Colonic mucosa (tissue), 4 donors: ENCODE results near the gene STH. TPM values are rescaled to one million over a fixed set of nuclear protein-coding genes. Genes with fewer than 3 reads are reported as not detected.

ENCODE experiments used
- DNase-seq: peaks from one replicate; pipeline ENCODE4 v3.0.0-alpha.2; 2020
- H3K27ac ChIP-seq: fragments of 200-600 bp; one replicate; pipeline ENCODE4 v1.8.0; 2021
- H3K27me3 ChIP-seq: fragments of 200-600 bp; one replicate; pipeline ENCODE4 v1.8.0; 2021
- H3K36me3 ChIP-seq: fragments of 200-600 bp; one replicate; pipeline ENCODE4 v1.8.0; 2021
- H3K4me1 ChIP-seq: fragments of 200-600 bp; one replicate; pipeline ENCODE4 v1.8.0; 2021; ENCODE audit warnings: mild to moderate bottlenecking
- H3K4me3 ChIP-seq: fragments of 200-600 bp; one replicate; pipeline ENCODE4 v1.8.0; 2021
- H3K9ac ChIP-seq, 2 donors: one replicate each; pipeline ENCODE4 v1.7.0; 2013; ENCODE audit warnings: control low read depth in 2 of 2, low read depth in 2 of 2, low read length in 2 of 2
- H3K9me3 ChIP-seq: fragments of 200-600 bp; one replicate; pipeline ENCODE4 v1.8.0; 2021
- intact Hi-C: fragments of 100-400 bp; cut with DNase I; formaldehyde crosslinking; loops from one replicate; pipeline ENCODE4 v1.14.1; 2022
- total RNA-seq, 2 donors: library from RNA; stranded (reverse); fragmentation: NEBNext Ultra II Directional in 1 of 2; extraction: Animal tissue kit (Norgen Biotek cat#: 25700) in 1 of 2; gene quantifications; one replicate each; pipeline ENCODE4 v1.2.1, GENCODE V29; 2021
- TF ChIP-seq, protein P1 (sequence below): fragments of 200-600 bp; IDR thresholded peaks from one replicate; pipeline ENCODE4 v1.8.0; 2022; ENCODE audit warnings: antibody characterized with exemption, mild to moderate bottlenecking
- donor health status: healthy.
- donor health status: DM: no; HTN: no; CAD: no.
- donor health status: DM: no; HTN: no; CAD: no.

Gene STH
- total RNA-seq, 2 donors from 2014 or later = not detected

DNA sequence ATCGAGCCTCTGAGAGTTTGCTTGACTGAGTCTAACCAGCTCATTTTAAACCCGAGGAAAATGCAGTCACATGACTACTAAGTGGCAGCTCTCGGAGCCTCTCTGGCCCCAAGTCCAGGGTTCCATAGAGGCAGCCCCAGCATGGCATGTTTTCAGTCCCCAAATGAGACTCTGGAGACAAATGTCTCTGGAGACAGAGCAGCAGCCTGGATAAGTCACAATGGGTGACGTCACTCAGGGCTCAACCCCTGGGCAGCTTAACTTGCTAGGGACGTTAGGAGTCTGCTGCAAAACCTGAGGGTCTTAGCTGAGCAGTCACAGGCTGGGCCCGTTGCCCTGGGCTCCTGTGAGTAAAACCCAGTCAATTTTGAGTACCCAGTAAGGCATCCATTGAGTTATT lies 6.9 kb upstream of the STH start:
- TF ChIP-seq, protein P1, sequence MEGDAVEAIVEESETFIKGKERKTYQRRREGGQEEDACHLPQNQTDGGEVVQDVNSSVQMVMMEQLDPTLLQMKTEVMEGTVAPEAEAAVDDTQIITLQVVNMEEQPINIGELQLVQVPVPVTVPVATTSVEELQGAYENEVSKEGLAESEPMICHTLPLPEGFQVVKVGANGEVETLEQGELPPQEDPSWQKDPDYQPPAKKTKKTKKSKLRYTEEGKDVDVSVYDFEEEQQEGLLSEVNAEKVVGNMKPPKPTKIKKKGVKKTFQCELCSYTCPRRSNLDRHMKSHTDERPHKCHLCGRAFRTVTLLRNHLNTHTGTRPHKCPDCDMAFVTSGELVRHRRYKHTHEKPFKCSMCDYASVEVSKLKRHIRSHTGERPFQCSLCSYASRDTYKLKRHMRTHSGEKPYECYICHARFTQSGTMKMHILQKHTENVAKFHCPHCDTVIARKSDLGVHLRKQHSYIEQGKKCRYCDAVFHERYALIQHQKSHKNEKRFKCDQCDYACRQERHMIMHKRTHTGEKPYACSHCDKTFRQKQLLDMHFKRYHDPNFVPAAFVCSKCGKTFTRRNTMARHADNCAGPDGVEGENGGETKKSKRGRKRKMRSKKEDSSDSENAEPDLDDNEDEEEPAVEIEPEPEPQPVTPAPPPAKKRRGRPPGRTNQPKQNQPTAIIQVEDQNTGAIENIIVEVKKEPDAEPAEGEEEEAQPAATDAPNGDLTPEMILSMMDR = no peak
- DNase-seq = no peak
- Histone ChIP-seq H3K9me3 (no peaks in the 10 kb centered on the region), H3K27me3 (no peaks in the 10 kb centered on the region), H3K27ac (no peak overlapping the region), H3K9ac (no peak overlapping the region), H3K4me3 (no peak overlapping the region), H3K36me3 (no peaks in the 10 kb centered on the region), H3K4me1 (no peaks in the 10 kb centered on the region)
- intact Hi-C loops = no loop called here

DNA sequence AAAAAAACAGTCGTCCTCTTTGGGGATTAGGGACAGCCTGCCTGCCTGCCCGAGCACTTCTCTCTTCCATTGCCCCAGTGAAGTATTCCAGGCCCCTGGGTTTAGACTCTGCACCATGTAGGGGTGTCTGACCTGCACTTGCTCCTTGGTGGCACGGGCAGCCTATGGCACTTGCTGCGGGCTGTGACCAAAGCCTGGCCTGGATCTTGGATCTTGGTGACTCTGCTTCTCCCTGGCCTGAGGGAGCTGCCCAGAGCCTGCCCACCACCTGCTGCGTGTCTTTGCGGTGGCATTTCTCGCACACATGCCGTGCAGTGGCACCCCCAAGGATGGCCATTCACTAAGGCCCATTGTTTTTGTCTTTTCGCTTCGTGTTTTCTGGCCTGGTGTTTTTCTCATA lies 6.1 kb upstream of the STH start:
- TF ChIP-seq, protein P1 = no peak
- intact Hi-C loops = no loop called here

DNA sequence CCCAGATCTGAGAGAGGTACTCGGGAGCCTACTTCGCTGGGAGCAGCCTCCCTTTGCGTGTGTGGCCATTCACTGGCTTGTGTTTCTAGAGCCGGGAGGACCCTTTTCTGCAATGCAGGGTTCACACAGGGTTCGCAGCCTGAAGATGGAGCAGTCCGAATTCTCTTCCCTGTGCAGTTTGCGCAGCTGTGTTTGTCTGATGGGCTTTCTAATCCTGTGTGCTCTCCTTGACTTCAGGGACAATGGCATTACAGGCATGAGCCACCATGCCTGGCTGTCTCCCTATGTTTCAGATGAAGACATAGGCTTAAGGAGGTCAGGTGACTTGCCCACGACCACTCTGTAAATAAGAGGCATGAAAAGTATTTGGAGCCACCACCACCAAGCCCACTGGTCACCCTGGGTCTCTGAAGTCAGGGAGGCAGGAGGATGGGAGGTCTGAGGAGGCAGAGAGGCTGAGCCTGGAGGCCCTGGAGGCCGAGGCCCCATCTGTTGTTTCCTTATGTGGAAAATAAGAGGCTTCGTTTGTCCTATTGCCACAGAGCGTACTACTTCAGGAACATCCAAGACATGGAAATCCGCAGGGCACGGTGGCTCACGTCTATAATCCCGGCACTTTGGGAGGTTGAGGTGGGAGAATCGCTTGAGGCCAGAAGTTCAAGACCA lies 5.0 kb upstream of the STH start:
- Histone ChIP-seq H3K9ac (no peak overlapping the region), H3K9me3 (no peaks in the 10 kb centered on the region), H3K27ac (no peak overlapping the region), H3K27me3 (no peaks in the 10 kb centered on the region), H3K4me3 (no peak overlapping the region), H3K36me3 (no peaks in the 10 kb centered on the region), H3K4me1 (no peaks in the 10 kb centered on the region)
- DNase-seq = no peak
- intact Hi-C loops = no loop called here
- TF ChIP-seq, protein P1 = no peak

More for the DNA sequence above, 6.1 kb upstream of the STH start:
- Histone ChIP-seq H3K4me3 (no peak overlapping the region), H3K36me3 (no peaks in the 10 kb centered on the region), H3K4me1 (no peaks in the 10 kb centered on the region), H3K9me3 (no peaks in the 10 kb centered on the region), H3K9ac (no peak overlapping the region), H3K27ac (no peak overlapping the region), H3K27me3 (no peaks in the 10 kb centered on the region)
- DNase-seq = no peak

GRCh38 chr17:45994987-45995386 lies 4.1 kb upstream of the STH start:
- Histone ChIP-seq H3K4me1 (no peaks in the 10 kb centered on the region), H3K9ac (no peak overlapping the region), H3K27me3 (no peaks in the 10 kb centered on the region), H3K36me3 (no peaks in the 10 kb centered on the region), H3K4me3 (no peak overlapping the region), H3K9me3 (no peaks in the 10 kb centered on the region), H3K27ac (no peak overlapping the region)
- DNase-seq = no peak
- TF ChIP-seq, protein P1 = no peak
- intact Hi-C loops = no loop called here

- no peak for DNase-seq
- TF ChIP-seq, protein P1 = no peak
- Histone ChIP-seq H3K4me3 (no peak overlapping the region), H3K4me1 (no peaks in the 10 kb centered on the region), H3K9ac (no peak overlapping the region), H3K36me3 (no peaks in the 10 kb centered on the region), H3K27me3 (no peaks in the 10 kb centered on the region), H3K9me3 (no peaks in the 10 kb centered on the region), H3K27ac (no peak overlapping the region)
- intact Hi-C loops = no loop called here
Measured at GRCh38 chr17:45995627-45996270, 3.3 kb upstream of the STH start.
